PC-9 (cell line): ENCODE data around the gene SYNGR4. TPM values are rescaled to one million over a fixed set of nuclear protein-coding genes. Genes with fewer than 3 reads are reported as not detected.
"Not testable (repeated sequence)": the region's sequence is repeated elsewhere in the genome, so short reads cannot be mapped to it uniquely, and the experiment has no call there.

Experiments used
- BruUV-seq: library from RNA; stranded (reverse); fragments of 400-500 nt; replicated peaks from 2 replicates; lab custom pipeline; 2021; lab: Mats Ljungman, UMichigan
- CTCF ChIA-PET: fragments of 300-600 bp; sonication (Branson Sonifier 250); formaldehyde crosslinking; loops from one replicate; lab custom pipeline; 2022; ENCODE audit warnings: antibody characterized with exemption; lab: Charles Lee
- POLR2A ChIA-PET: fragments of 300-600 bp; sonication (Branson Sonifier 250); formaldehyde crosslinking; loops from one replicate; lab custom pipeline; 2022; ENCODE audit warnings: antibody characterized with exemption; ENCODE audit not compliant: unreplicated experiment; lab: Charles Lee
- DNase-seq, 2 experiments: peaks; one replicate each; pipeline versions ENCODE4 v3.0.0 to v3.0.0-alpha.2; 2015 to 2022; ENCODE audit warnings: mixed read lengths in 1 of 2
- H2AFZ ChIP-seq: fragments of 200-600 bp; sonication (generic); 2 replicates; pipeline ENCODE4 v1.8.1; 2017; ENCODE audit warnings: antibody characterized with exemption
- H3F3A ChIP-seq: fragments of 200-600 bp; sonication (generic); 2 replicates; pipeline ENCODE4 v1.8.1; 2017; ENCODE audit warnings: antibody characterized with exemption, mild to moderate bottlenecking, low read depth; ENCODE audit not compliant: insufficient read depth
- H3K27ac ChIP-seq: fragments of 200-600 bp; sonication (generic); 2 replicates; pipeline ENCODE4 v1.6.1; 2016; ENCODE audit warnings: mixed run types
- H3K27me3 ChIP-seq: fragments of 200-600 bp; sonication (generic); 2 replicates; pipeline ENCODE4 v1.6.1; 2016; ENCODE audit warnings: low read depth, mixed run types; ENCODE audit not compliant: insufficient read depth
- H3K36me3 ChIP-seq: fragments of 200-600 bp; sonication (generic); 2 replicates; pipeline ENCODE4 v1.6.1; 2016; ENCODE audit warnings: low read depth, mixed run types
- H3K4me1 ChIP-seq: fragments of 200-600 bp; sonication (generic); replicated peaks from 2 replicates; pipeline ENCODE4 v1.6.1; 2016; ENCODE audit warnings: mixed run types; ENCODE audit not compliant: insufficient read depth
- H3K4me2 ChIP-seq: fragments of 200-600 bp; sonication (generic); 2 replicates; pipeline ENCODE4 v1.6.1; 2017; ENCODE audit warnings: mixed run types
- H3K4me3 ChIP-seq: fragments of 200-600 bp; sonication (generic); 2 replicates; pipeline ENCODE4 v1.6.1; 2016; ENCODE audit warnings: mixed run types
- H3K79me2 ChIP-seq: fragments of 200-600 bp; sonication (generic); 2 replicates; pipeline ENCODE4 v1.6.1; 2017; ENCODE audit warnings: low read depth, mixed run types
- H3K9me2 ChIP-seq: fragments of 200-600 bp; sonication (generic); 2 replicates; pipeline ENCODE4 v1.8.1; 2017; ENCODE audit warnings: mild to moderate bottlenecking; ENCODE audit not compliant: insufficient read depth
- H3K9me3 ChIP-seq: fragments of 200-600 bp; sonication (generic); 2 replicates; pipeline ENCODE4 v1.8.1; 2016; ENCODE audit warnings: low read depth; ENCODE audit not compliant: insufficient read depth
- H4K20me1 ChIP-seq: fragments of 200-600 bp; sonication (generic); 2 replicates; pipeline ENCODE4 v1.8.1; 2017; ENCODE audit not compliant: insufficient read depth
- EZH2 ChIP-seq: fragments of 200-600 bp; sonication (generic); IDR thresholded peaks from 2 replicates; pipeline ENCODE4 v1.8.0; 2017; ENCODE audit warnings: antibody characterized with exemption, low read depth
- intact Hi-C: fragments of 100-400 bp; cut with micrococcal nuclease; formaldehyde crosslinking; loops from one replicate; pipeline ENCODE4 v1.10.0; 2022; ENCODE audit not compliant: unreplicated experiment
- total RNA-seq: library from RNA; stranded (reverse); gene quantifications from 2 replicates; pipeline ENCODE4 v1.2.3, GENCODE V29; 2021
- TF ChIP-seq, protein P1 (sequence below): fragments of 200-600 bp; sonication (generic); conservative IDR thresholded peaks from 2 replicates; pipeline ENCODE4 v1.6.1; 2017; ENCODE audit warnings: mixed run types, antibody characterized with exemption, mild to moderate bottlenecking, moderate library complexity

Gene SYNGR4
- total RNA-seq, 1 experiment from 2014 or later, result 1.3 TPM

GRCh38 chr19:48368936-48369335 lies 4.8 kb downstream of the SYNGR4 start:
- Histone ChIP-seq H3K27ac (no peak overlapping the region), H3K27me3 (no peaks in the 10 kb centered on the region), H3K36me3 (no peaks in the 10 kb centered on the region), H3K4me3 (no peak overlapping the region), H3K4me2 (no peak overlapping the region), H3K79me2 (no peaks in the 10 kb centered on the region), H2AFZ (no peak overlapping the region), H3K9me3 (no peaks in the 10 kb centered on the region), H3K9me2 (no peaks in the 10 kb centered on the region), H4K20me1 (no peaks in the 10 kb centered on the region), H3K4me1 (peaks cover 15% of the 10 kb centered on the region), H3F3A (peaks cover 24% of the 10 kb centered on the region)
- CTCF ChIA-PET, result interaction anchor here (0.6 kb wide), 1 partner anchor 23 kb away, joined by 3 read pairs; the partner anchor contains the start of gene KDELR1
- TF ChIP-seq, protein P1, sequence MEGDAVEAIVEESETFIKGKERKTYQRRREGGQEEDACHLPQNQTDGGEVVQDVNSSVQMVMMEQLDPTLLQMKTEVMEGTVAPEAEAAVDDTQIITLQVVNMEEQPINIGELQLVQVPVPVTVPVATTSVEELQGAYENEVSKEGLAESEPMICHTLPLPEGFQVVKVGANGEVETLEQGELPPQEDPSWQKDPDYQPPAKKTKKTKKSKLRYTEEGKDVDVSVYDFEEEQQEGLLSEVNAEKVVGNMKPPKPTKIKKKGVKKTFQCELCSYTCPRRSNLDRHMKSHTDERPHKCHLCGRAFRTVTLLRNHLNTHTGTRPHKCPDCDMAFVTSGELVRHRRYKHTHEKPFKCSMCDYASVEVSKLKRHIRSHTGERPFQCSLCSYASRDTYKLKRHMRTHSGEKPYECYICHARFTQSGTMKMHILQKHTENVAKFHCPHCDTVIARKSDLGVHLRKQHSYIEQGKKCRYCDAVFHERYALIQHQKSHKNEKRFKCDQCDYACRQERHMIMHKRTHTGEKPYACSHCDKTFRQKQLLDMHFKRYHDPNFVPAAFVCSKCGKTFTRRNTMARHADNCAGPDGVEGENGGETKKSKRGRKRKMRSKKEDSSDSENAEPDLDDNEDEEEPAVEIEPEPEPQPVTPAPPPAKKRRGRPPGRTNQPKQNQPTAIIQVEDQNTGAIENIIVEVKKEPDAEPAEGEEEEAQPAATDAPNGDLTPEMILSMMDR, result no peak
- TF ChIP-seq EZH2, result no peak
- intact Hi-C loops, result no loop called here
- no TSS peak for BruUV-seq
- no peak for DNase-seq
- POLR2A ChIA-PET, result interaction anchor here (0.6 kb wide), 1 partner anchor 250 kb away, joined by 30 read pairs; the partner anchor contains the start of gene RPL18

DNA sequence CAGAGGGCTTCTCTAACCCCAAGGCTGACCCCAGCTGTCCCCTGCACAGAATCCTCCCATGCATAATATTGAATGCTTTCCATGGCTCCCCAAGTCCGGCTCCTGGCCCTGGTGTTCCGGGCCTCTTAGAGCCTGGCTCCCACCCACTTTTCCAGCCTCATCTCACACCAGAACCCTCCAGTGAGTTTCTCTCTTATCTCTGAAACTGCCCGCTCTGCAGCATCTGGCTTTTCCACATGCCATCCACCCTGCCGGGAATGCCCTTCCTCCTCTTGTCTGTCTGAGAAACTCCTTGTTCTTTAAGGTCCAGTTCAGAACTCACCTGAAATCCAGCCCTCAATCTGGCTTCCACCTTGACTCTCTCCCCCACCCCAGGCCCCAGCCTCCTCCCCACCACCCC lies 6.8 kb downstream of the SYNGR4 start:
- ChIA-PET POLR2A (no interaction called here), CTCF (interaction anchor here (0.6 kb wide), 1 partner anchor 1698 kb away, joined by 6 read pairs; no protein-coding TSS in a partner anchor)
- no peak for DNase-seq
- Histone ChIP-seq H4K20me1 (no peaks in the 10 kb centered on the region), H3F3A (peaks cover 21% of the 10 kb centered on the region), H3K9me2 (no peaks in the 10 kb centered on the region), H3K79me2 (no peaks in the 10 kb centered on the region), H3K27me3 (no peaks in the 10 kb centered on the region), H3K4me3 (no peak overlapping the region), H3K9me3 (no peaks in the 10 kb centered on the region), H3K4me1 (peaks cover 8% of the 10 kb centered on the region), H3K27ac (no peak overlapping the region), H3K36me3 (no peaks in the 10 kb centered on the region), H3K4me2 (no peak overlapping the region), H2AFZ (no peak overlapping the region)
- no TSS peak for BruUV-seq
- intact Hi-C loops, result no loop called here
- no peak for TF ChIP-seq EZH2
- TF ChIP-seq, protein P1, result no peak

DNA sequence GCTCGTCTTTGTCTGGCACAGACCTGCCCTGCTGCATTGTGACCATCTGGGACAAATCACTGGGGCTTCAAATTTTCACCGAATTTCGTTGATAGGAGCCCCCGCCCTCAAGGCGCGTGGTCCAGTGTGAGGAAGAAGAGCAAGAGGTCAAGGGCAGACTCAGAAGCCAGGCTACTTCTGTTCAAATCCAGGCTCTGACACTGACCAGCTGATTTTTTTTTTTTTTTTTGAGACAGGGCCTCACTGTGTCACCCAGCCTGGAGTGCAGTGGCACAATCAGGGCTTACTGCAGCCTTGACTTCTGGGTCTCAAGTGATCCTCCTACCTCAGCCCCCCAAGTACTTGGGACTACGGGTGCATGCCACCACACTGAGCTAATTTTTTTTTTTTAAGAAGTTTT lies 7.2 kb downstream of the SYNGR4 start:
- no peak overlapping the region for H2AFZ ChIP-seq
- no TSS peak for BruUV-seq
- H3F3A ChIP-seq, result peaks cover 18% of the 10 kb centered on the region
- H3K4me1 ChIP-seq, result peaks cover 8% of the 10 kb centered on the region
- H4K20me1 ChIP-seq, result no peaks in the 10 kb centered on the region
- no peaks in the 10 kb centered on the region for H3K27me3 ChIP-seq
- TF ChIP-seq EZH2, result no peak
- TF ChIP-seq, protein P1, result no peak
- intact Hi-C loops, result no loop called here
- H3K9me2 ChIP-seq, result no peaks in the 10 kb centered on the region
- H3K4me3 ChIP-seq, result no peak overlapping the region
- no peak overlapping the region for H3K4me2 ChIP-seq
- H3K36me3 ChIP-seq, result no peaks in the 10 kb centered on the region
- H3K27ac ChIP-seq, result no peak overlapping the region
- no peak for DNase-seq
- POLR2A ChIA-PET, result no interaction called here
- no peaks in the 10 kb centered on the region for H3K9me3 ChIP-seq
- CTCF ChIA-PET, result interaction anchor here (0.6 kb wide), 1 partner anchor 1698 kb away, joined by 6 read pairs; no protein-coding TSS in a partner anchor
- no peaks in the 10 kb centered on the region for H3K79me2 ChIP-seq

GRCh38 chr19:48371771-48372170 lies 7.6 kb downstream of the SYNGR4 start:
- H3K4me2 ChIP-seq, intact Hi-C loops, H3K4me1 ChIP-seq, CTCF ChIA-PET, H3K36me3 ChIP-seq, H3K27ac ChIP-seq, H3K4me3 ChIP-seq, DNase-seq, H3K79me2 ChIP-seq, H3K27me3 ChIP-seq, POLR2A ChIA-PET, H4K20me1 ChIP-seq, H2AFZ ChIP-seq, H3K9me3 ChIP-seq, H3K9me2 ChIP-seq, BruUV-seq: not testable (repeated sequence)
- H3F3A ChIP-seq, result peaks cover 18% of the 10 kb centered on the region
